ENCODE results near the gene FUZ. TPM values are rescaled to one million over a fixed set of nuclear protein-coding genes. Genes with fewer than 3 reads are reported as not detected.

The FUZ gene
- 10 to 100 TPM in 3 of 4 donors, 1 to 10 TPM in 1; 4.1 to 13.8 (median 12.3) TPM for total RNA-seq

GRCh38 chr19:49812997-49813861 is at the start of gene FUZ:
FUZ (minus strand) TSS chr19:49813292; CDS start chr19:49813106, 186 bp downstream.
- Histone ChIP-seq H3K9me3 (no peaks in the 10 kb centered on the region), H3K4me1 (peaks cover 0 to 36% (median 6%) of the 10 kb centered on the region in 4 donors), H3K27ac (peak within 1 kb of the TSS; percentile 75 to 86 (median 80)), H3K4me3 (peak within 1 kb of the TSS; percentile 52 to 80 (median 58)), H3K27me3 (no peaks in the 10 kb centered on the region), H3K36me3 (no peaks in the 10 kb centered on the region)
- DNase-seq, result peak; percentile 92 to 99 (median 97)
- TF ChIP-seq CTCF (IDR thresholded peaks at IDR 0.05) (peak in 2 of 6 experiments; percentile 10 to 29), POLR2A (IDR thresholded peaks at IDR 0.05) (no peak)

GRCh38 chr19:49862391-49863253 is 49.5 kb upstream of the FUZ start:
- DNase-seq, result peak in 1 of 3 donors; percentile 51
- peaks cover 0 to 65% (median 0%) of the 10 kb centered on the region in 3 donors for H3K36me3 ChIP-seq
- no peak overlapping the region for H3K27ac ChIP-seq
- H3K4me3 ChIP-seq, result no peak overlapping the region
- no peaks in the 10 kb centered on the region for H3K27me3 ChIP-seq
- no peaks in the 10 kb centered on the region for H3K9me3 ChIP-seq
- TF ChIP-seq POLR2A (IDR thresholded peaks at IDR 0.05), result no peak
- no peak for TF ChIP-seq CTCF (IDR thresholded peaks at IDR 0.05)
- H3K4me1 ChIP-seq, result peaks cover 0 to 26% (median 10%) of the 10 kb centered on the region in 4 donors

- Histone ChIP-seq H3K27ac (peak overlapping the region in 1 of 4 donors; percentile 43), H3K9me3 (no peaks in the 10 kb centered on the region), H3K4me1 (peaks cover 0 to 26% (median 10%) of the 10 kb centered on the region in 4 donors), H3K27me3 (no peaks in the 10 kb centered on the region), H3K4me3 (no peak overlapping the region), H3K36me3 (peaks cover 0 to 74% (median 0%) of the 10 kb centered on the region in 3 donors)
- peak in 1 of 3 donors; percentile 46 for DNase-seq
- TF ChIP-seq CTCF (IDR thresholded peaks at IDR 0.05) (no peak), POLR2A (IDR thresholded peaks at IDR 0.05) (no peak)
These were observed 48.7 kb upstream of the FUZ start for GRCh38 chr19:49861541-49862378.

GRCh38 chr19:49861107-49861506 is 48.0 kb upstream of the FUZ start:
- Histone ChIP-seq H3K4me3 (no peak overlapping the region), H3K9me3 (no peaks in the 10 kb centered on the region), H3K27me3 (no peaks in the 10 kb centered on the region), H3K4me1 (peaks cover 0 to 20% (median 4%) of the 10 kb centered on the region in 4 donors), H3K27ac (peak overlapping the region in 2 of 4 donors; percentile 43), H3K36me3 (peaks cover 0 to 80% (median 0%) of the 10 kb centered on the region in 3 donors)
- DNase-seq, result peak in 1 of 3 donors; percentile 70
- TF ChIP-seq CTCF (IDR thresholded peaks at IDR 0.05) (no peak), POLR2A (IDR thresholded peaks at IDR 0.05) (no peak)
